NCI-H460 (cell line): ENCODE data around the gene TGFBR3. TPM values are rescaled to one million over a fixed set of nuclear protein-coding genes. Genes with fewer than 3 reads are reported as not detected.

ENCODE experiments used
- DNase-seq: peaks from one replicate; pipeline ENCODE4 v3.0.0-alpha.2; 2016; ENCODE audit warnings: low read depth; ENCODE audit errors: extremely low read depth
- total RNA-seq: library from RNA; depleted of rRNA; stranded (reverse); fragments of >200 nt; shearing (Covaris generic); gene quantifications from 2 replicates; pipeline ENCODE4 v1.2.3, GENCODE V29; 2014

TGFBR3 gene
- total RNA-seq, 1 experiment from 2014 or later, result 11.3 TPM

DNA sequence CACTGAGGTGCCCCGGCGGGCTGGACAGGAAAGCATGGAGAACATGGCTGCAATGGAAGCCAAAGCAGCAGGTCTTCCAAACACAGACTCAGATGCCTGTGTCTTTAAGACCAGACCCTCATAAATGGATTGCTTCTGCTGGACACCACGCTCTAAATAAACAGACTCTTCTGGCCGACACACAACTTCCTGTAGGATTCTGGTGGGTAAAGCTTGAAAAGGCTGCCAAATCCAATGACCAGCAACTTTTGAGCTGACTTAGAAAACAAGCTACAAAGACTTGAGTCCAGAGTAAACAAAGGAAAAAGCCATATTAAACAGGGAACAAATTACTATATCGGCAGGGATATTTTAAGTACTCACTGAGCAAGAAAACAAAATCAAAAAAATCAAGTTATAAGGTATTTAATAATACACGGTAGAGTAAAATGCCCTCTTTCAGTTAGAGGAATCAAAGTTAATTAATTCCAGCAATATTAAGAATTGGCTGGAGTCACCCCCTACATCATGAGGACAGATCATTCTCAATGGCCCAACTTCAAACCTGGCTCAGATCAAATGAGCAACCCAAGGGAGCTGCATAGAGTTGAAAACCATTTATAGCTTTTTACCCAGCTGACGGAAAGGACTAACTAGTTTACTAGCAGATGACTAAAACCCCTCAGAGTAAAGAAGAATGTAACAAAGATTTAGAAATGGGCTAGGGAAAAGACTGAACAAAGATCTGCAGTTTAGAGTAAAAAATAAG, 102.4 kb downstream of the TGFBR3 start:
- no peak for DNase-seq

DNA sequence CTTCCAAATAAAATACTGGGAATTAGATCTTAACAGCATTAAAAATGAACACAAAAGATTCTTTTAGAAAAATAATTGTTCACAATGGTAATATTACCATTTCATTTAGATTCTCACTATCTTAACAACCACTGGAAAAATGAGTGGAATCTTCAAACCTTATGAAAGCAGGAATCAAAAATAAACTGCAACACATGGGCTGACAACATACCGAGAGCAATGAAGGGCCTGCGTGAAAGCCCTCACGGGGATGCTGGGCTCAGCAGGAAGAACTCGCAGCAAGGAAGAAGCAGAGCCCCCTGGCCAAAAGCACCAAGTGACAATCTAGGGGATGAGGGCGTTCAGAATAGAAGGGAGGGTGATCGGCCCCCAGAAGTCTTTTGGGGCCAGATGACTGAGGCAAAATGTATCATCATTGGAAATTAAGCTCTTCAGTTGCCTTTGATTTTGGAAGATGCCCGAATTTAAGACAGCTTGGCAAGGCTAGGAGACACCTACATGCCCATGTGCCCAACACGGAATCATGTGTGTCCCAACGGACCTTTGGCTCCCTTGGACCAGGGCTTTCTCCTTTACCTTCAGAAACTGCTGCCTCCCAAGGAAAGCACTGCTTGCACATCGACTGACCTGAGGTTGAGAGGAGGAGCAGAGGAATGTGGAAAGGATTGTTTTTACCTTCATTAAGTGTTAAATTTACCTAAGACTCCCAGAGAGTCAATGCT, 103.9 kb downstream of the TGFBR3 start:
- no peak for DNase-seq

DNA sequence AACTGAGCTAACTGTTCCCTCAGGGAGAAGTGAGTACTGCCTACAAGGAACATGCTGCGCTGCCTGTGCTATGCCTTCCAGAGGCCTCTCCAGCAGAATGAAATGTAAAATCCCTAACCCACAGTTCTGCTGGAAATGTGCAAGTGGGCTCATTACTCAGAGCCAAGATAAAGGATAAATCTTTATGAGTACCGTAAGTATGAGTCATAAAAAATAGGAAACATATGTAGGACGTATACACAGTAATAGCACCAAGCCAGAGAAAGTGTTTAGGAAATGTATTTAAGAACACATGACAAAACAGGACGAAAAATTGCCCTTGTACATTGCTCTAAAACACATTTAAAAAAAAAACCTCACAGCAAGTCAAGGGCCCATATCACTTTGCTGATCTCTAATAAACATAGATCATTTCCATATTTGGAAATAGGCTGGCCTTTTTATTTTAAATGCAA, 104.6 kb downstream of the TGFBR3 start:
- DNase-seq, result no peak

DNA sequence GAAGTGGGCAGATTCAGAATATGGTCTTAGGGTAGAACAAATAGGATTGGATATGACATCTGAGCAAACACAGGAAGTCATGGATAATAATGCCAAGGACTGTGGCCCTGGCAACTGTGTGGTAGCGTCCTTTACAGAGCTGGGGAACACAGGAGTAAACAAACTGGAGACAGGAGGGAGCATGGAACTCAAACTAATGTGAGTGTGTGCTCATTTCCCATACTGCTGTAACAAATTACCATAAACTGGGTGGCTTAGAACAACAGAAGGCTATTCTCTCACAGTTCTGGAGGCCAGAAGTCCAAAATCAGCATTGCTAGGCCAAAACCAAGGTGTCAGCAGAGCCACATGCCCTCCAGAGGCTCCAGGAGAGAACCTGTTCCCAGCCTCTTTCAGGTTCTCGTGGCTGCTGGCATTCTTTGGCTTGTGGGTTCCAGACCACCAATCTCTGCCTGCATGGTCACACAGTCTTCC, 106.4 kb downstream of the TGFBR3 start:
- no peak for DNase-seq

DNA sequence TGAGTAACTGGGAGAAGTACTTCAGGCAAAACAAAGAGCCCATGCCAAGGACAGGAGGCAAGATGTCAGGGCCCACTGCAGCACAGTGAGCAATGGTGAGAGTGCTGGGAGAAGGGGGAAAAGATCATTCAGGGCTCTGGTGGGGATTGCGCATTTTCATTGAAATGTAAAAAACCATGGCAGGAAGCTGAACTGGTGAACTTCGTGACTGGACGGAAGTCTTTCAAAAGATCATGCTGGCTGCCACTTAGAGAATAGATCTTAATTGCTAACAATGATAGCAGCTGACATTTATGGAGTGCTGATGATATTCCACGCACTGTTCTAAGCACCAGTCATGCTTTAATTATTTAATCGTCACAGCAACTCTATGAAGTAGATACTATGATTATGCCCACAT, 107.0 kb downstream of the TGFBR3 start:
- DNase-seq, result no peak

DNA sequence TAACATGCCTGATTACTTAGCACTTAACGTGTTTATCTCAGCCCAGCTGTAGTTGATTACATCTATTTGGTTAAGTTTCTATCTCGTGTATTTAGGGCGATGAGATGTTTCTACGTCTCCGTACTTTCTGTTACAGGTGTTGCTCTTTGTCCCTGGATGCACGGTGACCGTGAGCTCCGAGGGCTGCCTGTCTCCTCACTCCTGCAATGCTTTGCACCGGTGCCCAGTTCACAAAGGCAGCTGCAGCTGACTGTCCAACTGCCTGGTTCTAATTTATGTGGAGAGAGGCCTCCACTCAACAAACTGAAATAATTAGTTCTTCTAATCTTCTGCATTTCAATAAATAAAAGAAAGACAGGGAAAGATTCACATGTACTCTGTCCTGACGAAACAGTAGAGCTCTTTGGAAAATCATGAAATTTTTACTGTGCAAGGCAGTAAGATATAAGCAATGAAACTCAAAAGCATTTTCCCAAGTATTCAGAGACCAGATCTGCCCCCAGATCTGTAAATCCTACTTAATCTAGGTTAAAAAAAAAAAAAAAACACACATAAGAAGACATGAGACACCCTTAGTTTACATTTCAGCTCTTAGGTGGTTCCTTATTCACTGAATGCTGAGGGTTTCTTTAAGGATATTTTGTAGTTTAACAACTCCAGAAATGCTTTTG, 108.2 kb downstream of the TGFBR3 start:
- DNase-seq, result no peak

DNA sequence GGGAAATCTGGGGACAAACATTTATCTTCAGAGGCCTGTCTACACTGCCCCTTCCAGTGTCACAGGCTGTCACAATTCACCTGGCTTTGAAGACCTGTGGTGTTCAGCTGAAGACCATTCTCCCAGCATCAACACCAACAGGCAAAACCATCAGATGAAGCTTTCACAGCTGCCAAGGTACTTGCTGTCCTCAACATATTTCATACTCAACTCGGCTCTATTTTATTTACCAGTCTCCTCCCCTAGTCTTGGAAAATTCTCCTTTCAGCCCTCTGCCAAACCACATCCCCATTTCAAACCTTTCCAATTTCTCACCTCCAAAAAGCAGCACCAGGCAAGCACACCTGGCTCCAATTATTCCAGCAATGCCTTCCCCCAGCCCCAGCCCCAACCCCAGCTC, 108.8 kb downstream of the TGFBR3 start:
- no peak for DNase-seq

DNA sequence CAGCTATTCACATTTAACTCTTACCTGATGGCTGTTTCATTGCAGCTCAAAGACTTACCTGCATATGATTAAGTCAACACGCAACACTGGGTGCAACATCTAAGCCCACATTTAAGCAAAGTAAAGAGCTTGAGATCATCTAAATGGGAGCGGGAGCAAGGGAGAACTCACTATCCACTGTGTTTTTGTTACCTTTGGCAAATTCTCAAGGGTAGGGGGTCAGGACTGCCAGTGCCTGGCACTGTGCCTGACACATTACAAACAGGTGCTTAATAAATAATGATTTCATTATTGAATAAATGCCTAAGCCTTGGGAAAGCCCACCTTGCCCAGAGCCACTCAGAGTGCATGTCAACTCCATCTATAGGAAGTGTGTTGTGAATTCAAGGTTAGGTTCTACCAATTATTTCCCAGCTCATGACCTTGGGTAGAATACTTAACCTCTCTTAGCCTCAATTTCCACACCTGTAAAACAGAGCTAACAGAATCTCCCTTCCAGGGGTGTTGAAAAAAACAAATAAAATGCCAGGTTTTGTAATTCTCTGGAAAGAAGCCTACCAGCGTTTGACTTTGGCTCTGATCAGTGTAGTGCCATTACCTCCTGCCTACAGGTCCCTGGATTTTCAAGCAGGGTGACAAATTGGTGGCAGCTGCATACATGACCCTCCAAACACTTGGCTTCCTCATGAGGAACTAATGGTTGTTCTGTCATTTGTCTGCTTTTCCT, 109.7 kb downstream of the TGFBR3 start:
- DNase-seq, result no peak

DNA sequence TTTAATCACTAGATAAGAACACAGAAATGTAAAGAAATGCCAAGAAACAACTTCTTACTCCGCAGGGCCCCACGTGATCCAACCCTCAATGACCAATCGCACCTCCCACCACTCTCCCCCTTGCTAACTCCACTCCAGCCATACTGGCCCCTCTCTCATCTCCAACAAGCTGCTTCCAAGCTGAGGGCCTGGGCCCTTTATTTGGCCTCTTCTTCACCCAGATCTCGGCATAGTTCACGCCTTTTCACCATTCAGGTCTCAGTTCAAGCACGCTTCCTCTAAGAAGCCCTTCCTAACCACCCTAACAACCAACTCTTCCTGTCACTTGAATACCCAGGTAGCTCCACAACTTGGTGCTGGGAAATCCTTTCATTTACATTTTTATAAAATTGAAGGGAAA, 110.7 kb downstream of the TGFBR3 start:
- DNase-seq, result no peak

DNA sequence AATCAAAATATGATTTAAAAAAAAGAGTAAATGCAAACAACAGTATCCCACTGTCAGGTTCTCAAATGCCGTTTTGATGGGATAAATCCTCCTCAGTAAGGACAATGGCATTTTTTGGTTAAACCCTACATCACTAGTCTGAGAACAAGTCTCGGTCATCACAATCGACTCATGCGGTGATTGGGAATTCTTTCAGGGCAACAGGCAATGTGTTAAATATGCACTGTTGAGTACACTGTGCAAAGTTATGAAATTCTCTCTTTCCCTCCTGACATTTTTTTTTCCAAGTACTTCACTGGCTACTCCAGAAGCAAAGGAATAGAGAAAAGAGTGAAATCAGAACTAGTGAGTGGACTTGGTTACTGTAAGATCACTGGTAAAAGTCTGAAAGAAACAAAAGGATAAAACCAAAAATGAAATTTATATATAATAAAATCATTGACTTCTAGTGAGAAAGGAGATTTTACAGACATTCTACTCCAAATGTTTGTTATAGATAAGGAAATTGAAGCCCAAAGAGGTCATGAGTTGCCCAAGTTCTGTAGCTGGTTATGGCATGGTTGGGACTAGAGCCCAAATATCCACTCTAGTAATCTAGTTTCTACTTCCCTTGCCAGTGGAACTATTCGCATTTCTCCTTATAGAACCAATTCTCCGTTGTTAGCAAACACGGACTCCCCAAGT, 111.3 kb downstream of the TGFBR3 start:
- DNase-seq, result no peak

DNA sequence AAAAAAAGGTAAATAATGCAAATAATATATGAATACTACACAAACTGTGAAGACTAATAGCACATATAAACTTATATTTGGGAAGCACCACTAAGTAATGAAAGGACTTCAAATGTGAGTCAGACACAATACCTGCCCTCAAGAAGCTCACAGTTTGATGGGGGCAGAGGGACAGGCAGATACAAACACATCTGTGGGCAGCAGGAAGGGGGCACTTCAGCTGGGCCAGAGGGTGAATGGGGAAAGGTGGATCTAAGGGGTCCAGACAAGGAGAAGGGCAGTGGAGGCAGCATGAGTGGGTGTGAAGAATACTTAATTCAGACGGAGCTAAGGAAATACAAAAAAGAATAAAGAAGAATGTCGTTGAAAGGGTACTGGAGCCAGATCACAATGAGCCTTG, 114.2 kb downstream of the TGFBR3 start:
- no peak for DNase-seq

DNA sequence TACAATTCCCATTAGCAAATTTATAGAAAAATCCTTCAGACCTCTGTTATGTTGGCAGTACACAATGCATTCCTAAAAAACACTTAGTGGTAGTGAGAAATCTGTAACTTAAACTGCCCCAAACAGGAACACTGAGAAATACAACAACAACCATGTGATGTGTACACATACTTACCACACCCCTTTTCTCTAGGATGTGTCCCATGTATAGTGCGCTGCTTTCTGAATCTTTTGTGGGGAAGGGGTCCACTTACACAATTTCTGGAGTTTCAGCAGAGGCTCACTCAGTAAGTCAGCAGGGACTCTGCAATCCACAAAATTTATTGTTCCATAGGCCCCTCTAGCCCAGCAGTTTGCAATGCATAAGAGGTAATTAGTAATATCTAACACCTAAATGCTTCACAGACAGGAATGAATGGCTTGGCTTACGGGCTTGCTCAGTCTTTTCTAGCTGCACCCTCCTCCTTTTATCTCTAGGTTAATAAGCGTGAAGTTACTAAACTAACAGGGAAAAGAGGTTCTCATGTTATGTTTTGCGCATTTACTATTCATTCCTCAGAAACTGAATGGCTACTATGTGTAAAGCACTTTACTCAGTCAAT, 115.2 kb downstream of the TGFBR3 start:
- DNase-seq, result no peak

DNA sequence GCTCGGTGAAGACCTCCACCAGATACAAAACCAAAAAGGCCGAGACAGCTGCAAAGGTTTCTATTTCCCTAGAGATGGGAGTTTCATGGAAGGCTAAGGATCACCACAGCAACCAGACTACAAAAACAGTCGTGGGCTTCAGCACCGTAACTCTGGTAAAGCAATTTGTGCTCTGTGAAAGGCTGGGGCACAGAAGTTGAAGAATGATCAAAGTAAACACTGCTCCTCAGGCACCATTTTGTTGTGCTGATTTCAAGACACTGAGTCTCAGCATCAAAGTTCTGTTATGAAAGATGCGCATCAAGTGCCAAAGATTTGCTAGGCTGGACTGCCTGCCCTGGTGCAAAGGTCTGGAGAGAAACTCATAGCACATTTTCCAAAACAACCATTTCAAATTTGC, 116.2 kb downstream of the TGFBR3 start:
- DNase-seq, result no peak

DNA sequence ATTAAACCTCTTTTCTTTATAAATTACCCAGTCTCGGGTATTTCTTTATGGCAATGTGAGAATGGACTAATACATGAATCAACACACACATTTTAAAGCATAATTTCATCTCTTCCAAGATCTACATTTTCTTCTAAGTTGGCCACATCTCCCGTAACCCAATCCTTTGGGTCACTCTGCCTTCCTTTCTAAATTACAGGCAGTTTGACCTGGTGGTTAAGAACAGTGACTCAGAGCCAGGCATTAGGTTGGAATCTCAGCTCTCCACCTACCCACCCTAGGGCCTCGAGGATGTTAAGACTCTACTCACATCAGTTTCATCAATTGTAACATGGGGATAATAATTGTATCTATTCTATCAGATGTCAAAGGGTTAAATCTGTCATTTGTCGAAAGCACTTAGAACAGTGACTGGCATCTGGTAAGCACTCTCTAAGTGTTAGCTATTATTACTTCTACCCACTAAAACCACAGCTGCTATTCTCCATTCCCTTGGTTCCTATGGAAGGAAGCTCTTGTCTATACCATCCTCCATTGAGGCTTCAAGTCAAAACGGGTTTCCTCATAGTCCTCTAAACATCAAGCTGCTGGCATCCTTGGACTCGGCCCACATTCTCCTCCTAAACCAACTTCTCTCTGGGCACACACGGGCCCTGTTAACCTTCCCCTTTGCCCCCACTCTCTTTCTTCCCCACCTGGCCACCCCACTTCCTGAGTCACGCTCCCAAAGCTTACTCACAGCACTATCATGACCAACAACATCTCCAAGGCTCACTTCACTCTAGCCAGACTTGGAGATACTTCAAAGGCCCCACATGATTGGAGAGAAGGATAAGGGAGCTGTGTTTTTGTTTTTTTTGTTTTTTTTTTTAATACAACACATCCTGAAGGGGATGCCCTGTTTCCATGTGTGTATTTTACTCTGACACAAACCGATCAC, 116.9 kb downstream of the TGFBR3 start:
- DNase-seq, result no peak

DNA sequence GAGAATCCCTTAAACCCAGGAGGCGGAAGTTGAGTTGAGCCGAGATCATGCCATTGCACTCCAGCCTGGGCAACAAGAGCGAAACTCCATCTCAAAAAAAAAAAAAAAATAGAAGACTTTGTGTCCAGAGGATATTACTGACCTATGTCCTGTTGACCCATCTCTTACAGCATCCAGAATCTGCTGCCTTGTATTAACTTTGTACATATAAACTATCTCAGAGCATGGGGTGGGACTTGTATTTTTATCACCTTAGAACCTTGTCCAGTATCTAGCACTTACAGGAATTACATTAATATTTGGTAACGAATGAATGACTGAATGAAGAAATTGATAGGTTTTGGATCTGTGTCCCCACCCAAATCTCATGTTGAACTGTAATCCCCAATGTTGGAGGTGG, 117.8 kb downstream of the TGFBR3 start:
- no peak for DNase-seq

DNA sequence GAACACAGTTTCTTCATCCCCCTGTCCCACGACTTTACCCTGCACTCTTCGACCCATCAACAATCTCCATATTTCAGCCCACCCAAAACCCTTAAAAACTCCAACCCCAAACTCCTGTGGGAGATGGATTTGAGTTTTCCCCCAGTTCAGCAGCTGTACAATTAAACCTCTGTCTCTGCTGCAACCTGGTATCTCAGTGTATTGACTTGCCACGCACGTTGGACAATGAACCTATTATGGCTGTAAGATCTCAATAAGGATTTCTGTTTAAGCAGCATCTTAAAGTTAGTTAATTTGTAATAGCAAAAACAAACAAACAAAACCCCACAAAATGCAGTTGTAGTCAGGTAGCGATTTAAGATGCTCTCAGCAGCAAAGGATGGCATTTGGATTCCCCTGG, 119.1 kb downstream of the TGFBR3 start:
- DNase-seq, result no peak

DNA sequence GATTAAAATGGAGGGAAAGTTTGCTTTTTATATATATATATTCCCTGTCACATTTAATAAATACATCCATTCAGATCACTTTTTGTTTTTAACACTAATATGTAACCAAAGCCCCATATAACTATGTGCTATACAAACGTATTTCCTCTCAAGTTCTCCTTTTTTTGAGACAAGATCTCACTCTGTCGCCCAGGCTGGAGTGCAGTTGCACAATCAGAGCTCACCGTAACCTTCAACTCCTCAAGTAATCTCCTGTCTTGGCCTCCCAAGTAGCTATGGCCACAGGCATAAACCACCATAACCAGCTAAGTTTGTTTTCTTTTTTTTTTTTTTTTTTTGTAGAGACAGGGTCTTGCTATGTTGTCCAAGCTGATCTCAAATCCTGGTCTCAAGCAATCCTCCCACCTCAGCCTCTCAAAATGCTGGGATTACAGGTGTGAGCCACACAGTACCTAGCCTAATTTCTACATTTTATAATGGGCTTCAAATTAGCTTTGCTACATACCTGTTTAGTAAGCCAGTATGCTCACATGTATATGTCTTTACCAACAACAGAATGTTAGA, 120.0 kb downstream of the TGFBR3 start:
- no peak for DNase-seq

DNA sequence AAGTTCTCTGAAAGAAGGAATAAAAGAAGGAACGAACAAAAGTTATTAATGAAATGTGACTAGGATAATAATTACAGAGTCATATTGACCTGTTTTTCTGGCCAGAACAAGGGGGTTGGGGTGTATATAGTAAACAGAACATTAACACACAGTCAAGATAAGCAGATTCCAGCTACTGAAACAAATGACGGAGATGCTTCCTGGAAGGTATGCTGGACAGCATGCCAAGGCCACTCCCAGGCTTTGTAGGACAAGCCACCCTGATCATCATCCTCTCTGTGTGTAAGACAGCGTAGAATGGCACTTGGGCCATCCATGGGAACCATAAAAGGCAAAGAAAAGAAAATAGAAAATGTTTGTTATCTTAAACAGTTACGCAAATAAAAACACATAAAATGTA, 120.7 kb downstream of the TGFBR3 start:
- DNase-seq, result no peak
